NCI-H345 treated with DMSO at 0.1 percent for 48 hours (cell line): Measurements from ENCODE around the gene EPN3.

Experiments used
- DNase-seq: peaks from one replicate; lab custom pipeline; 2025; ENCODE audit not compliant: unreplicated experiment; lab: John Stamatoyannopoulos, UW

The EPN3 gene

GRCh38 chr17:50585891-50586290 lies 53.4 kb downstream of the EPN3 start:
- DNase-seq, result no peak

DNA sequence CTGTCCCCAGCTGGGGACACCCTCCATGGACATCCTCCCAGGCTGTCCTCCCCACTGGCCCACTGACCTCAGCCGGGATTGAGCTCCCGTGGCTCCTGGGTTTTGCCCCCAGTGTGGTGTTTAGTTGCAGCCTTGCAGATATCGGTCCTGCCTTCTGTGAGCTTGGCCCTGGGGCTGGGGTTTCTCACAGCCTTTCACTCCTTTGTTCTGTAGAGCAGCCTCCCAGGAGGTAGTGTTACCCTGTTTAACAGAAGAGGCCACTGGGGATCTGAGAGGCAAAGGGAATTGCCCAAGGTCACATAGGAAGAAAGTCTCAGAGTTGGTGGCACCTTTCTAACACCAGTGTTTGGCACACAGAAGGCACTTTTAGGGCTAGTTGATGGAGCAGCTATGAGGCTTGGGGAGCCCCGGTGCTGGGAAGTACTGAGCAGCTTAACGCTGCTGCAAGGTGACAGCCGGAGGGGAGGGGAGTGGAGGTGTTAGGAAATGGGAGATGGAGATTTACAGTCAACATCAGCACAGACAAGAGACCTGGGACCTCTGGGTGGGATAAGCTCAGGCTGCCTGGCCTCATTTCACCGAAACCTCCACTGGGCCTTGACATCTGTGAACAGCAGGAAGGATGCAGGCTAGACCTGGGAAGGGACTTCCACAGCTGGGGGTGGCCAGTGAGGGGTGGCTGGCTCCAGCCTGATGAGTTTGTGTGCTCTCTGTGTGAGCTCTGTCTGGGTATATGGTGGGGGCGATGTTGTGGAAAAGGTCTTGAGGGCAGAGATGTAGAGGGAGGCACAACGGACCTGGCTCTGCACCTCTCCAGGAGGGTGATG lies 54.1 kb downstream of the EPN3 start:
- no peak for DNase-seq

DNA sequence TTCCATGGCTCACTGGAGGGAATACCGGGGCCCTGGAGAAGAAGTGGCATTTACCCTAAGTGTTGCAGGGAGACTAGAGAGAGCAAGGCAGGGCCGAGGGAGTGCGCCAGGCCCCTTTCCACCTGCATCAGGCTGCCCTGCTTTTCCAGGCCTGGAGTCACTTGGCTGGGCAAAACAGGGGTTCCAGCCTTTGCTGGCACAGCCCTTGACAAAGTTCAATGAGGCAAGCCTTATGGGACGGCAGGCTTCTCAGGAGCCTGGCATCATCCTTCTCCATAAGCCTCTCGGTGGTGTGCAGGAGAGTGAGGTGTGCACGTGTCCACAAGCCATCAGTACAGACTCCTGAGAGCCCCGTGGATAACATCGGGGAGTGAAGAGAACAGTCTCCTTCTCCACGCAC lies 55.0 kb downstream of the EPN3 start:
- DNase-seq, result no peak

DNA sequence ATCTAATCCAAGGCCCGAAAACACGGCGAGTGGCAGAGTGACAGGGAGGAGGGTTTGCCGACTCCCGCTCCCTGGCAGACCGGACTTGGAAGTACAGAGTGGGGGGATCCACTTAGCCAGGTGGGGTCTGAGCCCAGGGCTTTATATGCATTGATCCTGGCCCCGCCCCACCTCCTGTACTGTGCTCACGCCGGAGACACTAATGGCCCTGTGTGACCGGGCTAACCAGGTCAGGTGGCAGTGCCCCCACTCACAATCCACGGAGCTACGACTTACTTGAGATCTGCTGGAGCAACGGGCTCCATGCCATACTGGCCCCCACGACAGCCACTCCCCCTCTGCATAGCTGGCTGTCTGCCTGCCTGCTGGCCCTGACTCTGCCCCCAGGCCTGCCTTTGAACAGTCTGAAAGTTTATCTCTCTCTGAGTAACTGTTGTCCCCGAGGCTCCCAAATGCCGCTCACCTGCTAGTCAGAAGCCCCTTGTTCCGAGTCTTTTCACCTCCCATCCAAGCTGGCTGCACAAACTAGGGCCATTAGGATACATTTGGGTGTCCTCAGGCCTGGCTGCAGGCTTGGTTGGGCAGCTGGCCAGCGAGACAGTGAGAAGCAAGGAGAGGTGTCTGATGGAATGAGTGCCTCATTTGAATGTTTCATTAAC lies 56.0 kb downstream of the EPN3 start:
- DNase-seq, result no peak

GRCh38 chr17:50589095-50589705 lies 56.7 kb downstream of the EPN3 start:
- DNase-seq, result no peak

DNA sequence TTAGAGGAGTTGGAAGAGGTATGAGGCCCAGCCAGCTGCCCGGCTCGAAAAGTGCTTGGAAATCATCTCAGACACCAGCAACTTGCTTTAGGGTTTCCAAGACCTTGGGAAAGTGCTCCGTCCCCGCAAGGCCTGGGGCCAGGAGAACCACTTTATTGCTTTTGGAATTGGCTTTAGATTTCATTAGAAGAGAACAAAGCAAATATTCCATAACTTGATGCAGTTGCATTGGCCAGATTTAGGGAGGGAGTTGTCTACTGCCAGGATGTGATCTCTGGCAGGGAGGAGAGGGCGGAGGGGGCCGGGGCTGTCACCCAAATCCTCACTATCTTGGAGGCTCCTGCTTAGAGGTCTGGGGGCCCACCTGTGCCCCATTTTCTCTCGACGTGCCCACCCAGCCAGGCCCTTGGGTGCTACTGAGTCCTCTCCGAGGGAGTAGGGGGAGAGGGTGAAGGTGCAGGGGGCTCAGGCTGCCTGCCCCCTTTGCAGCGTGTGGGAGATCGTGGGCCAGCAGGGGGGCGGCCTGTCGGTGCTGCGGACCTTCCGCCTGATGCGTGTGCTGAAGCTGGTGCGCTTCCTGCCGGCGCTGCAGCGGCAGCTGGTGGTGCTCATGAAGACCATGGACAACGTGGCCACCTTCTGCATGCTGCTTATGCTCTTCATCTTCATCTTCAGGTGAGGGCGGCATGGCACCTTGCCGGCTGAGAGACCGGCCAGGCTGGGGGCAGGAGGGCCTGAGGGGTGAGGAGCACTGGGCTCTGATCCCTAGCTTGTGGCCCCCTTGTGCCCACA lies 58.6 kb downstream of the EPN3 start:
- DNase-seq, result no peak

- DNase-seq, result peak; percentile 35
These were observed 60.8 kb downstream of the EPN3 start for GRCh38 chr17:50593321-50593720.
